ENCODE data around the gene TOMT. TPM values are rescaled to one million over a fixed set of nuclear protein-coding genes. Genes with fewer than 3 reads are reported as not detected.

Gene TOMT
- polyA plus RNA-seq, 3 donors, result not detected

- no peak for DNase-seq (ENCODE audit: low read depth in 3 of 3, low spot score in 2 of 3)
These were observed 51.4 kb downstream of the TOMT start for GRCh38 chr11:72157131-72157530.

Other genes with a start within 250 kb of the TOMT start
- gene DEFB131B, start 227.5 kb upstream of the TOMT start, polyA plus RNA-seq (ENCODE audit: insufficient read length in 3 of 3), result 1 to 10 TPM in 1 of 3 donors, not detected in 2; 1.1 TPM
- gene XNDC1N, start 177.3 kb upstream of the TOMT start, polyA plus RNA-seq (ENCODE audit: insufficient read length in 3 of 3), result 1 to 10 TPM; 5.6 to 8.1 (median 6.2) TPM
- gene RNF121, start 176.9 kb upstream of the TOMT start, polyA plus RNA-seq (ENCODE audit: insufficient read length in 3 of 3), result 10 to 100 TPM; 46.4 to 46.8 (median 46.4) TPM
- gene IL18BP, start 107.0 kb upstream of the TOMT start, polyA plus RNA-seq (ENCODE audit: insufficient read length in 3 of 3), result 1 to 10 TPM; 5.7 to 9.0 (median 6.2) TPM
- gene NUMA1, start 25.4 kb upstream of the TOMT start, polyA plus RNA-seq (ENCODE audit: insufficient read length in 3 of 3), result 100 to 1,000 TPM; 234 to 252 (median 235) TPM
- gene LRRC51, start 25.1 kb upstream of the TOMT start, polyA plus RNA-seq (ENCODE audit: insufficient read length in 3 of 3), result 10 to 100 TPM; 23.5 to 25.7 (median 25.3) TPM
- gene LAMTOR1, start 2.6 kb upstream of the TOMT start, polyA plus RNA-seq (ENCODE audit: insufficient read length in 3 of 3), result 100 to 1,000 TPM; 108 to 125 (median 118) TPM
- 10 to 100 TPM; 60.8 to 67.2 (median 64.1) TPM for gene ANAPC15, start 6.8 kb downstream of the TOMT start, polyA plus RNA-seq (ENCODE audit: insufficient read length in 3 of 3)
- gene FOLR3, start 29.8 kb downstream of the TOMT start, polyA plus RNA-seq (ENCODE audit: insufficient read length in 3 of 3), result 1 to 10 TPM; 1.6 to 2.8 (median 1.9) TPM
- gene FOLR1, start 86.2 kb downstream of the TOMT start, polyA plus RNA-seq (ENCODE audit: insufficient read length in 3 of 3), result 10 to 100 TPM; 50.6 to 57.0 (median 53.7) TPM
- 10 to 100 TPM in 1 of 3 donors, 1 to 10 TPM in 2; 9.6 to 10.8 (median 9.7) TPM for gene FOLR2, start 110.9 kb downstream of the TOMT start, polyA plus RNA-seq (ENCODE audit: insufficient read length in 3 of 3)
- gene INPPL1, start 118.8 kb downstream of the TOMT start, polyA plus RNA-seq (ENCODE audit: insufficient read length in 3 of 3), result 100 to 1,000 TPM; 132 to 144 (median 137) TPM
- not detected for gene PHOX2A, start 138.3 kb downstream of the TOMT start, polyA plus RNA-seq (ENCODE audit: insufficient read length in 3 of 3)

Measured in right renal cortex interstitium (tissue), 3 donors.